22Rv1 (cell line): ENCODE data around the gene SLC6A20.

ENCODE experiments used
- H3K27ac ChIP-seq: fragments of 450-650 bp; 2 replicates; pipeline ENCODE4 v1.5.1; 2017
- ZFX ChIP-seq: fragments of 450-650 bp; IDR thresholded peaks from 2 replicates; pipeline ENCODE4 v1.6.1; 2017; ENCODE audit warnings: antibody characterized with exemption, borderline replicate concordance
- TF ChIP-seq, protein P1 (sequence below): fragments of 450-650 bp; IDR thresholded peaks from 2 replicates; pipeline ENCODE4 v1.5.1; 2017; ENCODE audit warnings: mild to moderate bottlenecking

The SLC6A20 gene

DNA sequence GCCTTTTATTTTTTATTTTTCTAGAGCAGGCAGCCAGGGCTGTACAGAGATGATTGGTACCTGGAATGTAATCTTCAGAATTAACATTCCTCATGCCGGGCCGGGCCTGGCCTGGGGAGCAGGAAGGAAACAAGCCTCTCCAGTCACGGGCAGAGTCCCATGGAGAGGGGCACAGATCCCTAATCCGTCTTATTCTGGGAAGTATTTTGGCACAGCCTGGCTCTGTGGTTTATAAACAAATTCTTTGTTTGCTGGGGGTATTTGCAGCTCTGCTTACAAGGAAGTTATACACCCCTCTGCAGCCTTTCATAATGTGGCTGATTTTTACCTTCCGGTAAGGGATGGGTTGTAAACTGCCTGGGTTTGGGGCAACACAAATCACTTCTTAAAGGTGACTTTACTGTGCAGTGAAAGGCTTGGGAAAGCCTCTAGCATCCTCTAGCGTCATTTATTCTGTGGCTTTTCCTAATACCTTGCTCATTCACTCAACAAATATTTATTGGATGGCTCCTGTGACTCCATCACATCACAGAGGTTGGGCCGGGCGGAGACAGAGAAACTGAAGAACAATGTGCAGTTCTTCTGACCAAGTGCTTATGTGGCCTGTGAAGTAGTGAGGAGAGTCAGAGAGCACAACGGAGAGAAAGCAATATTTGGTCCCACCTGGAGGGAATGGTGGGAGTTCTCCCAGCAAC is 2.7 kb downstream of the SLC6A20 start:
- TF ChIP-seq, protein P1, sequence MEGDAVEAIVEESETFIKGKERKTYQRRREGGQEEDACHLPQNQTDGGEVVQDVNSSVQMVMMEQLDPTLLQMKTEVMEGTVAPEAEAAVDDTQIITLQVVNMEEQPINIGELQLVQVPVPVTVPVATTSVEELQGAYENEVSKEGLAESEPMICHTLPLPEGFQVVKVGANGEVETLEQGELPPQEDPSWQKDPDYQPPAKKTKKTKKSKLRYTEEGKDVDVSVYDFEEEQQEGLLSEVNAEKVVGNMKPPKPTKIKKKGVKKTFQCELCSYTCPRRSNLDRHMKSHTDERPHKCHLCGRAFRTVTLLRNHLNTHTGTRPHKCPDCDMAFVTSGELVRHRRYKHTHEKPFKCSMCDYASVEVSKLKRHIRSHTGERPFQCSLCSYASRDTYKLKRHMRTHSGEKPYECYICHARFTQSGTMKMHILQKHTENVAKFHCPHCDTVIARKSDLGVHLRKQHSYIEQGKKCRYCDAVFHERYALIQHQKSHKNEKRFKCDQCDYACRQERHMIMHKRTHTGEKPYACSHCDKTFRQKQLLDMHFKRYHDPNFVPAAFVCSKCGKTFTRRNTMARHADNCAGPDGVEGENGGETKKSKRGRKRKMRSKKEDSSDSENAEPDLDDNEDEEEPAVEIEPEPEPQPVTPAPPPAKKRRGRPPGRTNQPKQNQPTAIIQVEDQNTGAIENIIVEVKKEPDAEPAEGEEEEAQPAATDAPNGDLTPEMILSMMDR = no peak
- TF ChIP-seq ZFX = no peak
- no peak overlapping the region for H3K27ac ChIP-seq

DNA sequence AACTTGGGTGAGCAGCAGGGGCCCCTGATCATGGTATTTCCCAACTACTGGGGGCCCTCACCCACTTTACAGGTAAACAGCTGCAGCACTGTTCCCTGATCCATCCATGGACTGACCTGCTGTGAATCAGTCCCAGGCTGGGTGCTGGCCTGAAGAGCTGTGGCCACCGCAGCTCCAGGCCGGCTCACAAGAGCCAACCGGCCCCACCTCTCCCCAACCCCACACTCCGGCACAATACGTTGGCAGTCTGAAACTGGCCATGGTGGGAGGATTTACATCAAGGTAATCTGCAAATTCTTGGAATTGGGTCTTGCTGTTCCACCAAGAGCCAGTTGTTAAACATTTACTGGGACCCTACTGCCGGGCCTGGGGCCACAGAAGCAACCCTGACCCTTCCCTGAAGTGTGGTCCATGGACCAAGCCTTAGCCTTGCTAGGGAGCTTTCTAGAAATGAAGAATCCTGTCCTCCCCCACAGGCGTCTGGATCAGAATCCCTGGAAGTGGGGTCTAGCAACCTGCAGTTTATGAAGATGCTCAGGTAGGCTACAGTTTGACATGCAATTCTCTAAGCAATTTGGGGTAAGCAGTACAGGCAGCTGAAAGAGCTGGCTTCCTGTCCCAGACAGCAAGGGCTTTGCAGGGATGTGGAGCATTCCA is 3.7 kb downstream of the SLC6A20 start:
- H3K27ac ChIP-seq = no peak overlapping the region
- no peak for TF ChIP-seq ZFX
- TF ChIP-seq, protein P1 = no peak

DNA sequence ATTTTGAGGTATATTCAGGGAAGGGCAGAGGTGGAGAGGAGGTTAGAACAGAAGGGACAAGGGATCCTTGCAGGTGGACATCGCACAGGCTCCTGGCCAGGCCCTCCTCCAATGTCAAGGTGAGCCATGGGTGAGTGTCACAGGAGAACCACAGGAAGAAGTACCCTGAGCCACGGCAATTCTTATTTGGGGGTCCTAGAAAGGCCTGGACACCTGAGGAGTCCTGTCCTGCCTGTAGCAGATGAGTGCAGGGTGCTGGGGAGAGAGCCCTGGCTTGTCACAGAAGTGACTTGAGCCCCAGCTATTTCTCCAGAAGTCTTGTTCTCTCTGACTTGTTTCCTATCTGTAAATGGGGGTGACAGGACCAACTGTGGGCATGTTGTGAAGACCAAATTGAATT is 4.3 kb downstream of the SLC6A20 start:
- H3K27ac ChIP-seq = no peak overlapping the region
- TF ChIP-seq ZFX = no peak
- TF ChIP-seq, protein P1 = no peak

DNA sequence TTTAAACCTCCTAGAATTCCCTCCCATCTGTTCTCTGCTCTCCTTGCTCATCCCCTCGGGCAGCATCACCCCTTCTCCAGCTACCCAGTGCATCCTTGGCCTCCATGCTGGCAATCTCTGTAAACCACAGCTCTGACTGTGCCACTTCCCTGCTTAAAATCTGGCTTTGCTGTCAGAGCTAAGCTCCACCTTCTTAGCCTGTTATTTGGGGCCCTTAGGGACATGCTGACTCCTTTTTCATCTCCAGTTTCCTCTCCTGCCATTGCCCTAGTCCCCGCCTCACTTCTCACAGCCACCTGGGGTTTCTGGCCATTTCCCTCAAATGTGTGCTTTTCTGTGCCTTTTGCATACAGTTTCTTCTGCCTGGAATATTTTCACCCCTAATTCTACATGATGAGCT is 5.7 kb downstream of the SLC6A20 start:
- H3K27ac ChIP-seq = no peak overlapping the region
- TF ChIP-seq, protein P1 = no peak
- TF ChIP-seq ZFX = no peak

DNA sequence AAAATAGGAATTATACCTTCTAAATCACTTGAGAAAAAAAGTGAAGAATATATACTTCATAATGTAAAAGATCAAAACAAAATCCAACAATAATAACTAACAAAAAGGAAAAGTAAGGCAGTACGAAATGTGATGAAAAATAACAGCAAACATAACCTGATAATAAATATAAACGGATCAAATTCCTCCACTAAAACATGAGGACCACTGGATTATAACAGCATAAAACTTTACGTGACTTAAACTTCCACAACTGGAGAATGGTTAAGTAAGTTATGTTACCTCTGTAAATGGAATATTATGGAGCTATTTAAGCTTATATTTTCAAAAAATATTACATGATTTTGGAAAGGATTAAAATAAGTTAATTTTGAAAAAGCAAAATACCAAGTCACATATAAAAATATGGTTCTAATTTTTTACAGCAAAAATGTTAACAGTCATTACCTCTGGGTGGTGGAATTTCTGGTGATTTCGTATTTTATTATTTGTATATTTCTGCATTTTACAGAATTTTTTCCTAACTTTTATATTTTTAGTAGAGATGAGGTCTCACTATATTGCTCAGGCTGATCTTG is 7.0 kb downstream of the SLC6A20 start:
- TF ChIP-seq, protein P1 = no peak
- H3K27ac ChIP-seq = no peak overlapping the region

DNA sequence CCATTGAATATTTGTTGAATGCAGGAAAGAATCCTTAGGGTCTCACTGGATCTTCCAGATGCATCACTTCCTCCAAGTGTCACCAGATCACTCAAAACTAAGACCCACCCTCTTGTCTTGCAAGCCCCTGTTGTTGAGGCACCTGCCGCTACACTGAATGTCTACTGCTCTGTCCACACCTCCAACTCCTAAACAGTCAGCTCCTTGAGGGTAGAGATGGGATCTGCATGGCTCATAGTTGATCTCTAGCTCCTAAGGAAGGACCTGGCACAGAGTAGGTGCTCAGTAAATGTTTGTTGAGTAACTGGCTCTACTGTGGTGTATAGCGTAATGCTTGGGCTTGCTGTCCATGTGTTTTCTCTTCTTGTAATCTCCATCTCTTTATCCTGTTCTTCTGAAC is 8.8 kb downstream of the SLC6A20 start:
- no peak overlapping the region for H3K27ac ChIP-seq
- no peak for TF ChIP-seq ZFX
- TF ChIP-seq, protein P1 = no peak
